Aorta (tissue), 5 donors: ENCODE data around the gene AHI1. TPM values are rescaled to one million over a fixed set of nuclear protein-coding genes. Genes with fewer than 3 reads are reported as not detected.

Experiments used
- ATAC-seq: fragments of 200-7000 bp; cut with Tn5 transposase; one replicate; pipeline ENCODE4 v1.9.1; 2022; ENCODE audit warnings: moderate library complexity; ENCODE audit not compliant: low FRiP score
- DNase-seq, 2 donors: peaks; one replicate each; pipeline ENCODE4 v3.0.0-alpha.2; 2020
- H3K27ac ChIP-seq, 2 donors: one replicate each; pipeline ENCODE4 v1.5.1; 2013; ENCODE audit warnings: low read length in 2 of 2, mild to moderate bottlenecking in 2 of 2, moderate library complexity in 2 of 2, control low read depth in 1 of 2, inconsistent platforms in 1 of 2, low read depth in 1 of 2
- H3K27me3 ChIP-seq, 2 donors: one replicate each; pipeline ENCODE4 v1.6.1; 2013; ENCODE audit warnings: control low read depth in 1 of 2, low read length in 1 of 2, mild to moderate bottlenecking in 1 of 2, moderate library complexity in 1 of 2; ENCODE audit not compliant: insufficient read depth in 2 of 2, control insufficient read depth in 1 of 2
- H3K36me3 ChIP-seq, 2 donors: one replicate each; pipeline ENCODE4 v1.6.1; 2013; ENCODE audit warnings: control low read depth in 1 of 2, low read length in 1 of 2, mild to moderate bottlenecking in 1 of 2; ENCODE audit not compliant: insufficient read depth in 2 of 2, control insufficient read depth in 1 of 2
- H3K4me1 ChIP-seq, 2 donors: one replicate each; pipeline ENCODE4 v1.6.1; 2013; ENCODE audit warnings: low read length in 2 of 2, control low read depth in 1 of 2, mild to moderate bottlenecking in 1 of 2, moderate library complexity in 1 of 2; ENCODE audit not compliant: insufficient read depth in 2 of 2, control insufficient read depth in 1 of 2
- H3K4me3 ChIP-seq, 2 donors: one replicate each; pipeline ENCODE4 v1.5.1; 2013; ENCODE audit warnings: low read length in 2 of 2, control low read depth in 1 of 2, mild to moderate bottlenecking in 1 of 2
- H3K9me3 ChIP-seq: one replicate; pipeline ENCODE4 v1.6.1; 2013; ENCODE audit warnings: mild to moderate bottlenecking, low read length; ENCODE audit not compliant: control insufficient read depth
- WGBS, 2 donors: extraction: QIAGEN DNeasy Blood & Tissue Kit; methylation state at CpG; one replicate each; pipeline ENCODE4 v1.1.7; 2013; 5-methylcytosine and 5-hydroxymethylcytosine counted together
- intact Hi-C, 2 donors: fragments of 100-400 bp; cut with DNase I; formaldehyde crosslinking; loops; one replicate each; pipeline versions ENCODE4 v1.14.2 to v1.15.0; 2022
- polyA plus RNA-seq, 2 donors: library from polyadenylated mRNA; stranded (reverse); fragments of 200-250 nt; gene quantifications; one replicate each; pipeline ENCODE4 v1.2.3, GENCODE V29; 2013
- total RNA-seq, 2 donors: library from RNA; stranded (reverse); fragmentation: NEBNext Ultra II Directional; extraction: Animal tissue kit (Norgen Biotek cat#: 25700); gene quantifications; one replicate each; pipeline ENCODE4 v1.2.1, GENCODE V29; 2021
- donor health status: healthy with polysubstance abuse.
- donor health status: Bipolar disorder and iron deficiency.
- donor health status: DM: no; HTN: no; CAD: no.
- donor health status: DM: no; HTN: no; CAD: no.
- donor health status: DM: yes; HTN: yes; CAD: no.

Gene AHI1
- total and polyA plus RNA-seq, 4 donors = 4.1 to 65.5 (median 36.8) TPM

DNA sequence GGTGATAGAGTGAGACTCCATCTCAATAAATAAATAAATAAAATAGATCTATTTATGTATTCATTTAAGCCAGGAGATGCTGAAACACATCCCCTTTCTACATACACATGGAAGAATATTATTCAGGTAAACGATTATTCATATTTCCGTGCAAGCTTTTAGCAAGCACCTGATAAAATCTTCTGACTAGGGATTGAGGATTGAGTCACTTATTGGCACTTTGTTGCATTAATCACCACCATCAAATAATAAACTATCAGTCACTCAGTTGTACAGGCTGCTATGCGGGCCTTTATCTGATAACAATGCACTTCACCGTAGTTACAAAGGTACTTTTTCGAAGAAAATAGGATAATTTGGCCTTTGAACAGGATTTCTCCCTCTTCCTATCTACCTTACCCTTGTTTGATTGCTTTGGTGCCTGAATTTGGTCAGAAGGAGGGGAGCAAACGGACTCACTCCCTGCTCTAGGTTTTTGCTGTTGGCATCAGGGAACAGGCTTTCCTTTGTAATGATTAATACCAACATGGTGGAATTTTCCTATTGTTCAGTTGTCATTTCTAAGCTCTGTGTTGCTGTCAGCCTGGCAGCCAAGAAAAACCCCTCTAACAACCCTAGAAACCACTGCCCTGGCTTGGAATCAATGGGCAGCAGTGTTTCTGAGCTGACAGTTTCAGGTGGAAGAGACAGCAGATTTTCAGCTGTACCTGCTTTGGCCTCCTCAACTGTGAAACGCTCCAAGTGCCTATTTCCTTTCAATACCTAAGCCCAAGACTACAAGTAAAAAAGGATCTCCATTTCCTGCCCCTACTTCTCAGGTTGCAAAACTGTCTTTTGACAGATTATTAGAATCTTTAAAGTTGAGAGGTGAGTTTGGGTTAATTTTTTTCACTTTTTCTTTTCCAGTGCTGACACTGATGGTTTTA lies 253.4 kb downstream of the AHI1 start:
- Histone ChIP-seq H3K36me3 (no peaks in the 10 kb centered on the region), H3K4me1 (no peaks in the 10 kb centered on the region), H3K27ac (no peak overlapping the region), H3K27me3 (no peaks in the 10 kb centered on the region), H3K9me3 (peaks cover 1% of the 10 kb centered on the region), H3K4me3 (no peak overlapping the region)
- intact Hi-C loops = no loop called here
- DNase-seq (no peak), ATAC-seq (no peak)
- 82% methylated on average over 7 of the region's 7 CpGs for WGBS, 2 donors

DNA sequence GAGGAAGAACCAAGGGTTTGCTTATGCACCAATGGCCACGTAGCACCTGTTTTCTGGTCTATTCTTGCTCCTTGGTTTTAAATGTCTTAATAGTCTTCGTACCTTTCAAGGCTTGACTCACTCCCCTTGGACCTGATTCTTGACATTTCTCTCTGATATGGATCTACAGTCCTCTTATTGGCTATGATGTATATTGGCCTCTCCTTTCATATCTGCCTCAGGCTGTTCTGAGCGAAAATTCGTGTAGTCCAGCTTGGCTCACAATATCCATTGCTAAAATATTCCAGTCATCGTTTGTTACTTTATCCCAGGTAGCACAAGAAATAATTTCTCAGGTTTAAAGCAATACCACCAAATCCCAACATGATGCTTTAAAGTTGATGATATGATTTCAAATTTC lies 256.8 kb downstream of the AHI1 start:
- H3K4me3 ChIP-seq = no peak overlapping the region
- no peaks in the 10 kb centered on the region for H3K4me1 ChIP-seq
- H3K36me3 ChIP-seq = no peaks in the 10 kb centered on the region
- no peaks in the 10 kb centered on the region for H3K27me3 ChIP-seq
- DNase-seq (no peak), ATAC-seq (no peak)
- no peak overlapping the region for H3K27ac ChIP-seq
- H3K9me3 ChIP-seq = no peaks in the 10 kb centered on the region
- intact Hi-C loops = no loop called here
- WGBS, 2 donors = 82 to 83% methylated on average over 5 of the region's 5 CpGs

DNA sequence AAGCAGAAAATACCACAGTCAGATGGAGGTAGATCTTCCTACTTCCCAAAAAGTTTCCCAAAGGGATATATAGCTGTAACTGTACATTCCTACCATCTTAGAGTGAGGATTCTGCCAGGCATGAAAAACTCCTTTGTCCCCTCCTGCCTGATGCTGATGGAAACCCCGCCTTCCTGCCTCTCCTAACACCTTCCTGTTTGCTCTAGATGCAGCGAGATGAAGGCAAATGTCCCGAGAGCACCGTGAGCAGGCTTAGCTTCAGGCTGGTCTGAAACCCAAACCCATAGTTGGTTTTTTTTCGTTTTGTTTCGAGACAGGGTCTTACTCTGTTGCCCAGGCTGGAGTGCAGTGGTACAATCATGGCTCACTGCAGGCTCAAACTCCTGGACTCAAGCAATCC lies 260.8 kb downstream of the AHI1 start:
- H3K36me3 ChIP-seq = no peaks in the 10 kb centered on the region
- intact Hi-C loops = no loop called here
- H3K4me1 ChIP-seq = no peaks in the 10 kb centered on the region
- H3K9me3 ChIP-seq = no peaks in the 10 kb centered on the region
- DNase-seq (no peak), ATAC-seq (no peak)
- no peak overlapping the region for H3K4me3 ChIP-seq
- H3K27ac ChIP-seq = no peak overlapping the region
- WGBS, 2 donors = 47 to 57% methylated on average over 6 of the region's 6 CpGs
- no peaks in the 10 kb centered on the region for H3K27me3 ChIP-seq

DNA sequence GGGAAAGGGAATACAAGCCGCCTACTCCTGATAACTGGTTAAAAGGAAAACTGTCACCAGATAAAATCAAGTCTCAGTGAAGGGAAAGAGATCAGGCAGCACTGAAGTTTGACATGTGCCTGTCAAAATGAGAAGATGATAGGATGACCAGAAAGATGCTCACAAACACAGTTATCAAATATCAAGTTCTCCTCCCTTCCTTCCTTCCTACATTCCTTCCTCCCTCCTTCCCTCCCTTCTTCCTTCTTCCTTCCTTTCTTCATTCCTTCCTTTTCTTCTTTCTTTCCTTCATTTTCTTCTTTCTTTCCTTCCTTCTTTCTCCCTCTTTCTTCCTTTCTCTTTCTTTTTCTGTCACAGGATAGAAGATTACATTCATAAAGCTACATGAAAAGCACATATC lies 261.2 kb downstream of the AHI1 start:
- DNase-seq (no peak), ATAC-seq (no peak)
- intact Hi-C loops = no loop called here
- no peaks in the 10 kb centered on the region for H3K9me3 ChIP-seq
- H3K4me3 ChIP-seq = no peak overlapping the region
- no peaks in the 10 kb centered on the region for H3K27me3 ChIP-seq
- WGBS, 2 donors = 86 to 89% methylated on average over 1 of the region's 1 CpG
- no peaks in the 10 kb centered on the region for H3K4me1 ChIP-seq
- H3K36me3 ChIP-seq = no peaks in the 10 kb centered on the region
- no peak overlapping the region for H3K27ac ChIP-seq

DNA sequence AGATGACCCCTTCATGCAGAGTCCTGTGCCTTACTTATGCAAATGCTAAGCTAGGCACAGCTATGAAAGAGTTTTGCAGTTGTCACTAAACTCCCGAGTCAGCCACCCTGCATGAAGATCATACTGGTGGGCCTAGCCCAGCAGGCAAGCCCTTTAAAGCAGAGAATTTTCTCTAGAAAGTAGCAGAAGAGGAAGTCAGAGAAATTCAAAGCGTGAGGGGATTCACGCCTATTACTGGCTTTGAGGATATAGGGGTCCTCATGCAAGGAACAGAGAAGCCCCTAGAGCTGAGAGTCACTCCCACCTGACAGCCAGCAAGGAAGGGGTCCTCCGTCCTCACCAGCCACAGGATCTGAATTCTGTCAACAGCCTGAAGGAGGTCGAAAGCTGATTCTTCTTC lies 261.8 kb downstream of the AHI1 start:
- H3K27me3 ChIP-seq = no peaks in the 10 kb centered on the region
- H3K36me3 ChIP-seq = no peaks in the 10 kb centered on the region
- WGBS, 2 donors = 76 to 79% methylated on average over 5 of the region's 5 CpGs
- no peak overlapping the region for H3K4me3 ChIP-seq
- no peaks in the 10 kb centered on the region for H3K9me3 ChIP-seq
- no peak overlapping the region for H3K27ac ChIP-seq
- DNase-seq (no peak), ATAC-seq (no peak)
- H3K4me1 ChIP-seq = no peaks in the 10 kb centered on the region
- intact Hi-C loops = no loop called here

DNA sequence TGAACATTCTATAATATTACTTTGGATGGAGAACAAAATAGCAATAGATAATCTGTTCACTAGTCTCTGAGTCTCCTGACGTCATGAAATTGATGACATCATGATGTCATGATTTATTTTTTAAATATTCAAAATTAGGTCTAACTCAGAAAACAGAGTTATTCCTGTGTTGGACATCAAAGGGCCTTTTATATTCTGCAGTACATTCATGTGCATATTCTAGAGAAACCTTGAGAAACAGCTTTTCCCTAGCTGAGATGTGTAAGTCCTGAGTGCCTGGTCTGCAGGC lies 263.1 kb downstream of the AHI1 start:
- no peaks in the 10 kb centered on the region for H3K36me3 ChIP-seq
- no peaks in the 10 kb centered on the region for H3K4me1 ChIP-seq
- H3K27me3 ChIP-seq = no peaks in the 10 kb centered on the region
- no peaks in the 10 kb centered on the region for H3K9me3 ChIP-seq
- ATAC-seq (no peak), DNase-seq (no peak)
- WGBS, 2 donors = 44 to 48% methylated on average over 1 of the region's 1 CpG
- H3K27ac ChIP-seq = no peak overlapping the region
- intact Hi-C loops = no loop called here
- H3K4me3 ChIP-seq = no peak overlapping the region

DNA sequence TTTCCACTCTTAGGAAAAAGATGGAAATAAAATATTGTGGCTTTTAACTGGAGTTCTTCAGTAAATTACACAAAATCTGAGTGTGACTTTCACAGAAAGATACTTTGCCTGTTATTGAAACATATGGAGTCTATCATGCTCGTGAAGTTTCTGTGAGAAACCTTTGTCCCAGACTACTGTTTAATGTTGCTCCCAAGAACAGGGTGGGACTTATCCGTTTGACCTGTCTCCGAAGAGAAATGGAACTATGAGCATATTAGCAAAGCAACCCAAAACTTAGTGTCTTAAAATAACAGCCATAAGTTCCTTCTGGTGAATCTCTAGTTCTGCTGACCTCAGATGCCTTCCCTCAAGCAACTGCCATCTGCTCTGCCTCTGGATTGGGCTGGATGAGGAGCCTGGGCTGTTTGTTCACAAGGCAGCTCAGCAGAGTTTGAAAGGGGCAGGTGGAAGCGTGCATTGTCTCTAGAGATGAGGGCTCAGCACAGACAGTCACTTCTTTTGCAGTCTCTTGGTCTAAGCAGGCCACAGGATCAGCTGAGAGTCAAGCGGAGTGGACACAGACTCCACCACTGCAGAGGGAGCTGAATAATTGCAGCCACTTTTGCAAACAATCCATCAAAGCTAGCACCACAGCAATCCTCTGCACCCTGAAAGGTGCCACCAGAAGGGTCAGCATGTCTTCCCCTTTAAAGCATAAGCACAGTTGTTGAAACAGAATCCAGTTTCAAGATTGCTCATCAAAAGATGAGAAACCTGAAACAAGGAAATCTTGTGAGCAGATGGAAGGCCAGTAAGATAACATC lies 263.7 kb downstream of the AHI1 start:
- WGBS, 2 donors = 63 to 66% methylated on average over 5 of the region's 5 CpGs
- no peaks in the 10 kb centered on the region for H3K9me3 ChIP-seq
- intact Hi-C loops = no loop called here
- H3K27me3 ChIP-seq = no peaks in the 10 kb centered on the region
- H3K36me3 ChIP-seq = no peaks in the 10 kb centered on the region
- H3K4me1 ChIP-seq = no peaks in the 10 kb centered on the region
- H3K27ac ChIP-seq = no peak overlapping the region
- no peak overlapping the region for H3K4me3 ChIP-seq
- no peak for DNase-seq
- no peak for ATAC-seq
